HUDEP-2 (cell line): ENCODE measurements around the gene CTRB2.

ENCODE experiments used
- DNase-seq, 76 experiments: peaks; one replicate each; lab custom pipeline; 2025; ENCODE audit not compliant: unreplicated experiment in 76 of 76; lab: John Stamatoyannopoulos, UW

CTRB2 gene

GRCh38 chr16:75181630-75182029 lies 25.3 kb downstream of the CTRB2 start:
- DNase-seq = peak in 5 of 76 experiments; percentile 1 to 24 (median 6)

DNA sequence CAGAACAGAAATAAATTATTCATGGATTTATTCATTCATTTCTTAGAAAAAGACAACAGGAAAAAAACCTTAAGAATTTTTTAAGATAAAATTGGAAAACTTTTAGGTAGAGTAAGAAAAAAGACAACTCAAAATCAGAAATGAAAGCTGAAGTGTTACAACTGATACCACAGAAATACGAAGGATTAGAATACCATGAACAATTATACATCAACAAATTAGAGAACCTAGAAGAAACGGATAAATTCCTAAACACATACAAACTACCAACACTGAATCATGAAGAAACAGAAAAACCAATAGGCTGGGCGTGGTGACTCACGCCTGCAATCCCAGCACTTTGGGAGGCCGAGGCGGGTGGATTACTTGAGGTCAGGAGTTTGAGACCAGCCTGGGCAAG lies 27.8 kb downstream of the CTRB2 start:
- no peak for DNase-seq

- no peak for DNase-seq
Observed at GRCh38 chr16:75176926-75177325, 30.0 kb downstream of the CTRB2 start.

DNA sequence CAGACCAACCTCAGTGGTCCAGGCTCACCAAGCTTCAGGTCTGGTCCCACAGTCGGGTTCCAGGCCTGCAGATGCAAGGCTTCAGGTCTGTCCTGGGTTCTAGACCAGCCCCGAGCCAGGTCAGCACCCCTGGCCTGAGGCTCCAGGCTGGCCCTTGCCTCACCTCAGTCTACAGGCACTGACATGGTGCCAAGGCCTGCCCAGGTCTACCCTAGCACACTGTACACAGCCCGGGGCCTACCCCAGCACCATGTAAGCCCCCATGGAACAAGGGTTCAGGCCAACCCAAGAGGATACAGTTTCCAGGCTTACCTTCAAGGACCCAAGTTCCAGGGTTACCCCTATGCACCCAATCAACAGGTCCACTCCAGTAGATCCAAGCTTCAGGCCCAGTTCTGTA lies 31.9 kb downstream of the CTRB2 start:
- no peak for DNase-seq

GRCh38 chr16:75172578-75172977 lies 34.4 kb downstream of the CTRB2 start:
- DNase-seq = no peak

- DNase-seq = no peak
Observed at GRCh38 chr16:75169899-75170405, 37.0 kb downstream of the CTRB2 start.

- no peak for DNase-seq
Observed at GRCh38 chr16:75160386-75160785, 46.6 kb downstream of the CTRB2 start.
